IMR-90 (cell line): ENCODE results near the gene DHRS4. TPM values are rescaled to one million over a fixed set of nuclear protein-coding genes. Genes with fewer than 3 reads are reported as not detected.

ENCODE experiments used
- ATAC-seq: fragments of 200-7000 bp; cut with Tn5 transposase; 2 replicates; pipeline ENCODE4 v1.9.1; 2020; ENCODE audit warnings: low read depth, mild to moderate bottlenecking, moderate library complexity
- BruUV-seq: library from RNA; stranded (reverse); fragments of 400-500 nt; replicated peaks from 2 replicates; lab custom pipeline; 2021; lab: Mats Ljungman, UMichigan
- CTCF ChIA-PET: fragments of 300-600 bp; formaldehyde crosslinking; extraction: SDS; loops from one replicate; lab custom pipeline; 2021; ENCODE audit warnings: antibody characterized with exemption; lab: Yijun Ruan, JAX
- POLR2A ChIA-PET: fragments of 300-600 bp; sonication (Branson Sonifier 250); formaldehyde crosslinking; loops from one replicate; lab custom pipeline; 2022; ENCODE audit warnings: antibody characterized with exemption; ENCODE audit not compliant: unreplicated experiment; lab: Charles Lee
- DNase-seq: peaks from one replicate; pipeline ENCODE4 v3.0.0; 2013
- H2AFZ ChIP-seq: replicated peaks from 2 replicates; pipeline ENCODE3; 2013; ENCODE audit warnings: low read length, mild to moderate bottlenecking; ENCODE audit not compliant: poor library complexity
- H2AK5ac ChIP-seq: 2 replicates; pipeline ENCODE4 v1.6.1; 2013; ENCODE audit warnings: low read depth, low read length, inconsistent platforms
- H2AK9ac ChIP-seq: replicated peaks from 2 replicates; pipeline ENCODE3; 2013; ENCODE audit warnings: mild to moderate bottlenecking, low read depth, low read length, moderate library complexity; ENCODE audit not compliant: poor library complexity
- H2BK120ac ChIP-seq: 2 replicates; pipeline ENCODE4 v1.6.1; 2013; ENCODE audit warnings: low read depth, low read length, inconsistent platforms
- H2BK15ac ChIP-seq: 3 replicates; pipeline ENCODE4 v1.6.1; 2013; ENCODE audit warnings: low read depth, low read length, inconsistent platforms
- H2BK20ac ChIP-seq: 2 replicates; pipeline ENCODE4 v1.6.1; 2013; ENCODE audit warnings: low read depth, mild to moderate bottlenecking, inconsistent platforms, low read length, moderate library complexity
- H2BK5ac ChIP-seq: 2 replicates; pipeline ENCODE4 v1.6.1; 2013; ENCODE audit warnings: mild to moderate bottlenecking, low read depth, low read length, inconsistent platforms; ENCODE audit not compliant: poor library complexity, severe bottlenecking
- H3K14ac ChIP-seq: replicated peaks from 2 replicates; pipeline ENCODE4 v1.6.1; 2013; ENCODE audit warnings: low read depth, low read length, inconsistent platforms
- H3K18ac ChIP-seq: 2 replicates; pipeline ENCODE4 v1.6.1; 2013; ENCODE audit warnings: low read depth, low read length, control low read depth
- H3K23ac ChIP-seq: 2 replicates; pipeline ENCODE4 v1.6.1; 2013; ENCODE audit warnings: low read depth, low read length, inconsistent platforms
- H3K27ac ChIP-seq: 2 replicates; pipeline ENCODE4 v1.5.1; 2013; ENCODE audit warnings: mild to moderate bottlenecking, control low read depth, low read length; ENCODE audit not compliant: insufficient read depth
- H3K27me3 ChIP-seq: 2 replicates; pipeline ENCODE4 v1.6.1; 2013; ENCODE audit warnings: low read length; ENCODE audit not compliant: control insufficient read depth, insufficient read depth
- H3K36me3 ChIP-seq: 2 replicates; pipeline ENCODE4 v1.6.1; 2013; ENCODE audit warnings: low read length, mixed read lengths; ENCODE audit not compliant: control insufficient read depth, insufficient read depth
- H3K4ac ChIP-seq: 2 replicates; pipeline ENCODE4 v1.6.1; 2013; ENCODE audit warnings: low read depth, low read length, inconsistent platforms
- H3K4me1 ChIP-seq: 2 replicates; pipeline ENCODE4 v1.6.1; 2013; ENCODE audit warnings: low read length, mixed read lengths; ENCODE audit not compliant: control insufficient read depth, insufficient read depth
- H3K4me2 ChIP-seq: 2 replicates; pipeline ENCODE4 v1.6.1; 2013; ENCODE audit warnings: low read depth, mild to moderate bottlenecking, control low read depth, low read length, moderate library complexity
- H3K4me3 ChIP-seq: 2 replicates; pipeline ENCODE4 v1.5.1; 2013; ENCODE audit warnings: low read depth, mild to moderate bottlenecking, control low read depth, low read length, moderate library complexity; ENCODE audit not compliant: insufficient read depth
- H3K56ac ChIP-seq: 2 replicates; pipeline ENCODE4 v1.6.1; 2013; ENCODE audit warnings: low read length, inconsistent platforms; ENCODE audit not compliant: insufficient read depth; ENCODE audit errors: extremely low read depth
- H3K79me1 ChIP-seq, 2 experiments: 2 replicates each; pipeline ENCODE4 v1.6.1; 2013; ENCODE audit warnings: low read length in 2 of 2, inconsistent platforms in 1 of 2, low read depth in 1 of 2
- H3K9ac ChIP-seq: 2 replicates; pipeline ENCODE4 v1.6.1; 2013; ENCODE audit warnings: low read depth, low read length, control low read depth
- H3K9me1 ChIP-seq: 2 replicates; pipeline ENCODE4 v1.6.1; 2013; ENCODE audit warnings: low read length, inconsistent platforms; ENCODE audit not compliant: insufficient read depth
- H3K9me3 ChIP-seq: 2 replicates; pipeline ENCODE4 v1.6.1; 2013; ENCODE audit warnings: low read length; ENCODE audit not compliant: control insufficient read depth, insufficient read depth
- H4K20me1 ChIP-seq: 2 replicates; pipeline ENCODE4 v1.6.1; 2013; ENCODE audit warnings: low read length, inconsistent platforms; ENCODE audit not compliant: insufficient read depth
- H4K5ac ChIP-seq: 2 replicates; pipeline ENCODE4 v1.6.1; 2013; ENCODE audit warnings: mild to moderate bottlenecking, low read depth, low read length, control low read depth
- H4K8ac ChIP-seq, 2 experiments: 2 replicates each; pipeline ENCODE4 v1.6.1; 2013; ENCODE audit warnings: low read depth in 2 of 2, low read length in 2 of 2, control low read depth in 1 of 2, inconsistent platforms in 1 of 2
- H4K91ac ChIP-seq: 2 replicates; pipeline ENCODE4 v1.6.1; 2013; ENCODE audit warnings: low read depth, low read length, inconsistent platforms; ENCODE audit not compliant: insufficient read depth
- BHLHE40 ChIP-seq: fragments of 150-350 bp; IDR thresholded peaks from 2 replicates; pipeline ENCODE4 v1.6.1; 2016; ENCODE audit warnings: mild to moderate bottlenecking, low read depth, low read length
- CEBPB ChIP-seq: IDR thresholded peaks from 2 replicates; pipeline ENCODE4 v1.6.1; 2012; ENCODE audit warnings: low read depth, low read length, improper control_type of control experiment
- ELK1 ChIP-seq: fragments of 150-350 bp; IDR thresholded peaks from 2 replicates; pipeline ENCODE4 v1.6.1; 2016; ENCODE audit warnings: low read depth, mild to moderate bottlenecking, low read length, moderate library complexity, borderline replicate concordance
- FOS ChIP-seq: fragments of 150-350 bp; IDR thresholded peaks from 2 replicates; pipeline ENCODE4 v1.6.1; 2016; ENCODE audit warnings: low read depth, low read length
- MAFK ChIP-seq: IDR thresholded peaks from 2 replicates; pipeline ENCODE4 v1.6.1; 2012; ENCODE audit warnings: low read depth, low read length, improper control_type of control experiment
- MAZ ChIP-seq: IDR thresholded peaks from 2 replicates; pipeline ENCODE4 v1.6.1; 2012; ENCODE audit warnings: low read depth, mild to moderate bottlenecking, low read length, improper control_type of control experiment, moderate library complexity, borderline replicate concordance
- MXI1 ChIP-seq: IDR thresholded peaks from 2 replicates; pipeline ENCODE4 v1.6.1; 2012; ENCODE audit warnings: low read depth, mild to moderate bottlenecking, low read length, moderate library complexity, borderline replicate concordance
- NFE2L2 ChIP-seq: fragments of 150-350 bp; IDR thresholded peaks from 2 replicates; pipeline ENCODE4 v1.6.1; 2016; ENCODE audit warnings: low read depth, mild to moderate bottlenecking, low read length
- POLR2A ChIP-seq: IDR thresholded peaks from 2 replicates; pipeline ENCODE4 v1.6.1; 2012; ENCODE audit warnings: mild to moderate bottlenecking, low read depth, low read length
- RAD21 ChIP-seq: IDR thresholded peaks from 2 replicates; pipeline ENCODE4 v1.6.1; 2012; ENCODE audit warnings: low read length, improper control_type of control experiment
- RCOR1 ChIP-seq: IDR thresholded peaks from 2 replicates; pipeline ENCODE4 v1.6.1; 2012; ENCODE audit warnings: mild to moderate bottlenecking, low read length, improper control_type of control experiment; ENCODE audit not compliant: insufficient replicate concordance
- RFX5 ChIP-seq: IDR thresholded peaks from 2 replicates; pipeline ENCODE4 v1.8.0; 2012; ENCODE audit warnings: low read depth, mild to moderate bottlenecking, low read length, moderate library complexity
- SMC3 ChIP-seq: fragments of 150-350 bp; IDR thresholded peaks from 2 replicates; pipeline ENCODE4 v1.6.1; 2016; ENCODE audit warnings: low read depth, mild to moderate bottlenecking, antibody characterized with exemption, low read length, moderate library complexity
- USF2 ChIP-seq: fragments of 150-350 bp; IDR thresholded peaks from 2 replicates; pipeline ENCODE4 v1.6.1; 2017; ENCODE audit warnings: mild to moderate bottlenecking, antibody characterized with exemption, low read length, low read depth
- dilution Hi-C: fragments of 300-500 bp; cut with HindIII; formaldehyde crosslinking; loops from one replicate; pipeline ENCODE4 v1.14.3; 2018; ENCODE audit warnings: low sequenced_read_pairs; ENCODE audit not compliant: unreplicated experiment
- in situ Hi-C: fragments of 300-500 bp; cut with MboI; formaldehyde crosslinking; loops from 3 replicates; pipeline ENCODE4 v1.14.3; 2019; ENCODE audit warnings: low sequenced_read_pairs, inconsistent platforms, mixed read lengths
- intact Hi-C: fragments of 100-400 bp; cut with micrococcal nuclease; formaldehyde crosslinking; loops from 2 replicates; pipeline ENCODE4 v1.10.0; 2022
- polyA plus RNA-seq, 3 experiments: library from polyadenylated mRNA; depleted of rRNA; stranded (reverse); fragments of >200 nt; gene quantifications; 2 replicates each; pipeline ENCODE4 v1.2.3, GENCODE V29; 2012; ENCODE audit warnings: low replicate concordance in 1 of 3
- total RNA-seq: library from RNA; depleted of rRNA; stranded (reverse); fragments of >200 nt; gene quantifications from 2 replicates; pipeline ENCODE4 v1.2.3, GENCODE V29; 2012

The DHRS4 gene
- total and polyA plus RNA-seq, 2 of the 4 experiments (the other 2 are of a cell fraction): 43.2 to 51.8 TPM

- Histone ChIP-seq H4K20me1 (no peaks in the 10 kb centered on the region), H3K18ac (no peak overlapping the region)
- intact Hi-C loops: no loop called here
Measured at GRCh38 chr14:23941669-23942068, 11.9 kb upstream of the DHRS4 start.

More at GRCh38 chr14:23941669-23942068, 11.9 kb upstream of the DHRS4 start:
- in situ Hi-C loops: no loop called here
- TF ChIP-seq MAZ: no peak
- TF ChIP-seq RAD21: no peak
- TF ChIP-seq ELK1: no peak
- TF ChIP-seq MXI1: no peak
- no peak for TF ChIP-seq RFX5
- no peak for TF ChIP-seq POLR2A
- TF ChIP-seq SMC3: no peak
- no peak for TF ChIP-seq MAFK
- no peak for TF ChIP-seq NFE2L2
- TF ChIP-seq BHLHE40: no peak
- TF ChIP-seq CEBPB: no peak
- TF ChIP-seq RCOR1: no peak
- TF ChIP-seq FOS: no peak
- TF ChIP-seq USF2: no peak
- H2AFZ ChIP-seq: no peak overlapping the region
- no peak overlapping the region for H3K4me3 ChIP-seq
- H2BK15ac ChIP-seq: no peak overlapping the region
- no peak overlapping the region for H4K8ac ChIP-seq
- H3K27ac ChIP-seq: no peak overlapping the region
- no peak overlapping the region for H3K23ac ChIP-seq
- CTCF ChIA-PET: no interaction called here
- H3K9me1 ChIP-seq: 0 out of 2 replicates have a peak, but pooled peaks cover 3% of the 10 kb centered on the region
- no peak overlapping the region for H4K91ac ChIP-seq
- dilution Hi-C loops: no loop called here
- H3K9ac ChIP-seq: no peak overlapping the region
- no peaks in the 10 kb centered on the region for H3K27me3 ChIP-seq
- no peaks in the 10 kb centered on the region for H3K79me1 ChIP-seq
- no peaks in the 10 kb centered on the region for H3K9me3 ChIP-seq
- no peak overlapping the region for H3K4me2 ChIP-seq
- no peaks in the 10 kb centered on the region for H3K36me3 ChIP-seq
- no peak overlapping the region for H2AK5ac ChIP-seq
- no peak for ATAC-seq
- H3K14ac ChIP-seq: no peak overlapping the region
- DNase-seq: no peak
- H2BK20ac ChIP-seq: no peak overlapping the region
- no peak overlapping the region for H3K56ac ChIP-seq
- no peak overlapping the region for H2BK5ac ChIP-seq
- POLR2A ChIA-PET: no interaction called here
- no peaks in the 10 kb centered on the region for H3K4me1 ChIP-seq
- H3K4ac ChIP-seq: no peak overlapping the region
- H2BK120ac ChIP-seq: no peak overlapping the region
- H4K5ac ChIP-seq: no peak overlapping the region
- H2AK9ac ChIP-seq: no peak overlapping the region
- no TSS peak for BruUV-seq
